Midbrain (tissue), 1 donor: ENCODE measurements around the gene SLC22A23.

Source experiments
- DNase-seq: peaks from one replicate; lab custom pipeline; 2025; lab: John Stamatoyannopoulos, UW

SLC22A23 gene

DNA sequence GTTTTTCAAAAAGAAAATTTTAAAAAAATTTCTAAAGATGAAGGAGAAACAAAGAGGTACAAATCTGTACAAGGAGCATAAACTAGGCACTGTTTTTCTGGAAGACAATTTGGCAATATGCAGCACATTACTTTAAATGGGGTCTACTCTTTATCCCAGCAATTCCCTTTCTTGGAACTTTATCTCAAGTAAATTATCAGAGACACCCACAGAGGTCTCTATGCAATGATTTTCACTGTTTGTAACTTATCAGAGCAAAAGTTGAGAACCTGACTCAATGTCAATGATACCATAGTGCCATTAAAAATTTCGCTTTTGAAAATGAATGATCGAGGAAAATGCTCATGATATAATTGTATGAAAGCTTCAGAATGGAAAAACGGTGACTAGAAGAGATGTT lies 35.7 kb downstream of the SLC22A23 start:
- no peak for DNase-seq

DNA sequence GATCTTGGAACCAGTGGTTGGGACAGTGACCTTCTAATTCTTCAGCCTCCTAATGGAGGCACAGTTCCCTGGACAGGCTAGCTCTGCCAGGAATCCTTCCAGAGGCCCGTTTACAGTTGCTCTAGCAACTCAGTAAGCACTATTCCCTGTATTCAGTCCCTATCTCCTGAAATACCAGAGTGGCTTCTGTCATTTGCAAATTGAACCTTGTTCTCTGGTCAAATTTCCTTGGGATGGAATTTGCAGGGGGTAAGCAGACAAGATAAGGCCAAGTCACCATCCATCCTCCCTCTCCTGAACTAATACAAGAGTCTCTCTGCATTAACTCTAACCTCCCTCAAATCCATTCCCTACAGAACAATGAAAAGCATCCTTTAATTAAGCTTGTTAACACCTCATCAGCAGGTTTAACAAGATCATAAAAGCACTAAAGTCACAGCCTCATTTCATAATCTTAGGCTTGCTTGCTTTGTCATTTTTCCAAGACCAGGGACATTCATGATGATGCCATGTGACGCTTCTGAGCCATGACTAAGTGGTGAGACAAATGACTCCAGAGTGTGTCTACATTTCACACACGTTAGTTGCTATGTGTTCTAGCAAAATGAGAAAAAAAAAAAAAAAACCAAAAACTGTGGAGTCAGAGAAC lies 37.1 kb downstream of the SLC22A23 start:
- DNase-seq = no peak

DNA sequence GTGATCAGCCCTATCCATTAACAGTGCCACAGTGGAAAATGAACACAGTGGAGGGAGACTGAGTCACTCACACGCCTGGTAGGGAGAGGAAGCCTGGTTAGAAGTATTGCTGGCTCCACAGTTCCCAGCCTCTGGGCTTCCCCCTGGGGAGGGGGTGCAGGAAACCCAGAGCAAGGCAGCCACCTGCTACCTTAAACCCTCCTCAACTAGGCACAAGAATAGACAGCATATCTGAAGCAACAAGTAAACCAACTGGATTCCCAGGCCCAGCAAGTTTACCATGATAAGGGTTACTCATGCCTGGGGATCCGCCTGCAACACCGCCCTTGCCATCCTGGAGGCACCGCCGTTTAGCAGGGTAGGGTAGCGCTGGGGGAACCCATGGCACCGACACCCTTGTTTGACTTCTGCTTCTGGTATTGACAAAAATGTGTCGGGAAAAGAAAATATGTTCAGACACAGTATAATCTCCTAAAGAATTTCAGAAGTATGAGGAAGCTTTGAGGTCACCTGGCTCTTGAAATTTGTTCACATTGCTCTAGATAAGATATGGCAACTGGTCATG lies 38.3 kb downstream of the SLC22A23 start:
- no peak for DNase-seq

DNA sequence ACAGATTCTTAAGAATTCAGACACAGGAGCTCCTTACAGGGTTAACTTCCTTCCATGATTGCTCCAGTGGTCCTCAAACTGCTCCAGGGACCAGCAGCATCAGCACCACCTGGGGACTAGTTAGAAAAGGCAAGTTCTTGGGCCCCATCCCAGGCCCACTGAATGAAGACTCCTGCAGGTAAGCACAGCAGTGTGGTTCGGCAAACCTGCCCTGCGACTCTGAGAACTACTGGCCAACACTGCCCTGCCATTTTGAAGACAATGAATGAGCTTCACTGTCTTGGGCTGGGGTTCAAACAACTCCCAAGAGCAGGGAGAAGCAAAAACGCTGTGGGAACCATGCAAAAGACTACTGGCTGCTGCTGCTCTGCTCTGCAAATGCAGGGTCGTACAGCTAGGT lies 39.4 kb downstream of the SLC22A23 start:
- DNase-seq = no peak

DNA sequence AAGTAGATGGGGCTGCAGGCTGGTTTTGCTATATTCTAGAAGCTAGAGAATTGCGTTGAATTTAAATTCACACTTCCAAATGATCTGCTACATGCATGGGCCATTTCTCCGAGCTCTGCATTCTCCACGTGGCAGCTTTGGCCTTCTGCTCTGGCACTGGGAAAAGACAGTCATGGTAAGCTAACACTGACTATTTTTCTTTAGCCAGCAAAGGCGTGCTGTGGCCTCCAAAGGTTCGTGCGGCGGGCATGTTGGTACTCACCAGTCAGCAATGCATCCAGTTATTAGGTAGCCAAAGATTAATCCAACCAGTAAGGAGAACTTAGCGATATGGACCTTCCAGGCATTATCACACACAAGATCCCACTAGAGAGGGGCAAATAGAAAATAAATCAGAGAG lies 41.4 kb downstream of the SLC22A23 start:
- DNase-seq = no peak

DNA sequence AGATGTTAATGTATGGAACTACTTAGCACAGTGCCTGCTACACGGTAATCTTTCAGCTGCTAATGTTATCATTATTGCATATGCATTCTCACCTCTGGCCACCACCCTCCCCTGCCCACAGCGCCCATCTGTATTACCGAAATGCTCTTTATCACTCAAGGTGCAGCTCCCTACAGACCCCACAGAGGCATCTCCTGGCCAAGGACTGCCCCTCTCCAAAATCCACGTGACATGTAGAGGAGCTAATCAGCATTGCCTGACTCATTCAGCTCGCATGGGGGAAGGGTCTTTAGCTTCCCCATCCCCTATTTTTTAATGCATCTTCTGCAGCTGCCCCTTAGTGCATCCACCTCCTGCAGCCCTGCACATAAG lies 41.8 kb downstream of the SLC22A23 start:
- no peak for DNase-seq

DNA sequence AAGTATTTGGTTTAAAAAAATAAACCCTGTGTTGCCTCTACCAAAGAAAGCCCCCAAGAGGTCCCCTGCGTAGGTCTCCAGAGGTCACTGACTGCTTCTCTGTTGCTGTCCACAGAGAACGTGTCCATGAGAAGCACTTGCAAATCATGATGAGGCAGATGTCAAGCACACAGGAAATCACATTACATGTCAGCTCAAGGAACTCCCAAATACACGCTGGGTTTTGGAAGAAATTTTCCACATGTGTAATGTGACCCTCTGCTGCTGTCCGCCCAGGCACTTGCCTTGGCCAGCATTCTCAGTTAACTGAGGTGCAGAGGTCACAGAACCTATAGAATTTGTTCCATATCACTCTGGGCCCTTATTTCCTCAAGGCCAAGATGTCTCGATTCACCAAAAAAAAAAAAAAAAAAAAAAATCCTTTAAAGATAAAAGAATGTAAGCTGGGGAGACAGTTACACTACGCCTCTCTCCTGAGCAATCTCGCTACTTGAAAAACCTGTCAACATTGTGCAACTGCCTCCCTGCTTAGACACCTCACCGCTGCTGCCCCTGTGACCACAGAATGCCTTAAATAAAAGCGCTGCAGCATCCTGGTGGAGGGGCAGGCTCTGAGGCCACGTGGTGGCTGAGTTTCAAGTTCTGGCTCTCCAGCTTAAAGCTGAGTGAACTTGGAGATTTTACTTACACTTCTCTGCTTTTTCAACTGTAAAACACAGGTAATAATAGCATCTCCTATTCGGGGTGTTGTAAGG lies 42.3 kb downstream of the SLC22A23 start:
- no peak for DNase-seq

DNA sequence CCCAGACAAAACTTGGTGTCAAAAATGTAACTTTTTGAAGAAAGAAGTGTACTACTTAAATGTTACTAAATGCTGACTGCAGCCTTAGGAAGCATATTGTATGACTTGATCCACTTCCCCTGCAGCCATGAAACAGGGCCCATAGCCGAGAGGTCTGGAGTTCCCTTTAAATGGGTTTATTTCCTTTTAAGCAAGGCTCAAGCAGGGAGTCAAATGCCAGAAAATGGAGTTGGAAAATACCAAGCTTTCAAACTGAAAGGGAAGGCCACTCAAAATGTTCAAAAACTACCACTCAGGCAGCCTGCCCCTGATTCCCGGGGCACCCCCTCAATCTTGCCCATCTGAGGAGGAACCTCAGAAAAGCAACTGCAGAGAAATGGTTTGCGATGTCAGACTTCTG lies 43.3 kb downstream of the SLC22A23 start:
- no peak for DNase-seq

DNA sequence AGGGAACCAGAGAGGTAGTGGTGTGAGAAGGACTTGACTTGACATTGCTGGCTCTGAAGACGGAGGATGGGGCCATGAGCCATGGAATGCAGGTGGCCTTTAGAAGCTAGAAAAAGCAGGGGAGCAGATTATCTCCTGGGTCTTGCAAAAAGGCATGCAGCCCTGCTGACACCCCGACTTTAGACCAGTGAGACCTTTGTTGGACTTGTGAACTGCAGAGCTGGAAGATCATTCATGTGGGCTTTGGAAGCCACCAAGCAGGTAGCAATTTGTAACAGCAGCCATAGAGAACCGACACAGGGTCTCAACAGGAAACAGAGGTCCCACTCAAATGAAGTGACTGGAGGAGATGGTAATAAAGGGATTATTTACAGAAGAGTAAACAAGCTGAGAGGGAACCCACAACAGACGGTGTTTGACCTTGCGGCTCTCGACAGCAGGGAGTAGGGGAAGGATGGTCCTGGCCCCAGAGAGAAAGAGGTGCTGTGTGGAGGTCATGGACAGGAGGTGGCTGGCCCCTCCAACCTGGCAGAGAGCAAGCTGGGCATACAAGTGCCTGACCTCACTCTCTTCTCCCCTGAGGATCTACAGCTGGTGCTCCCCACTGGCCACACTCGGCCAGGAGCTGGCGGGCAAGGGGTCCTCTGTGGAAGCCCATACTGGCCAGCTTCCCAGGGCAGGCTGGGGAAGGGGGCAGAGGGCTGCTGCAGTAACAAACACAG lies 43.9 kb downstream of the SLC22A23 start:
- no peak for DNase-seq

DNA sequence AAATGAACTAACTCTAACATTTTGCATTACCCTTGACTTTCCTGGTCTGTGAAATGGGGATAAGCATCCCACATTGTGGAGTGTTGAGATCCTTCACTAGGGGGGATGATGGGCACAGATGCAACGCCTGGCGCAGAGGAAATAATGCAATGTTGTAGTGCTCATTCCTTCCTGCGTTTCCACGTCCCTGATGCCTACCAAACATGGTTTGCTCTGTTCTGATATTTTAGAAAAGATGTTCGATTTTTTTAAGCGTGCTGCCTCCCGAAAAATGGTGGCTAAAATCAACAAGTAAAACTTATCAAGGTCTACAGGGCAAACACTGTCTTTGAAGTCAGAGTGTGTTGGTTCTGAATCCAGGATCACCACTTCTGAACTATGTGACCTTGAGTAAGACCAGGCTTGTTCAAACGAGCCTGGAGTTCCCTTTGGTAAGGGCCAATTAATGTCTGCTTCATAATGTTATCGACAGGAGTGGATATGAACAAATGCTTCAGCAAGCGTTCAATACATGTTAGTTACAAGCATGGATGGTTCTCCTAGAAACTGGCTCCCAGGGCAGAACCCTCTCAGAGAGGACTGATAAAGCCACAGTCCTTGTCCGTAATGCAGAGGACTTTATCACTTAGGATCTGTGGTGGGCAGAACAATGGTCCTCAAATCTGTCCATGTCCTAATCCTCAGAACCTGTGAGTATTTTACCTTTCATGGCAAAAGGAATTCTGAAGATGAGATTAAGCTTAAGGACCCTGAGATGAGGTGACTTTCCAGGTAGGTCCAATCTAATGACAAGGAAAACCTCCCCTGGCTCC lies 44.7 kb downstream of the SLC22A23 start:
- no peak for DNase-seq

DNA sequence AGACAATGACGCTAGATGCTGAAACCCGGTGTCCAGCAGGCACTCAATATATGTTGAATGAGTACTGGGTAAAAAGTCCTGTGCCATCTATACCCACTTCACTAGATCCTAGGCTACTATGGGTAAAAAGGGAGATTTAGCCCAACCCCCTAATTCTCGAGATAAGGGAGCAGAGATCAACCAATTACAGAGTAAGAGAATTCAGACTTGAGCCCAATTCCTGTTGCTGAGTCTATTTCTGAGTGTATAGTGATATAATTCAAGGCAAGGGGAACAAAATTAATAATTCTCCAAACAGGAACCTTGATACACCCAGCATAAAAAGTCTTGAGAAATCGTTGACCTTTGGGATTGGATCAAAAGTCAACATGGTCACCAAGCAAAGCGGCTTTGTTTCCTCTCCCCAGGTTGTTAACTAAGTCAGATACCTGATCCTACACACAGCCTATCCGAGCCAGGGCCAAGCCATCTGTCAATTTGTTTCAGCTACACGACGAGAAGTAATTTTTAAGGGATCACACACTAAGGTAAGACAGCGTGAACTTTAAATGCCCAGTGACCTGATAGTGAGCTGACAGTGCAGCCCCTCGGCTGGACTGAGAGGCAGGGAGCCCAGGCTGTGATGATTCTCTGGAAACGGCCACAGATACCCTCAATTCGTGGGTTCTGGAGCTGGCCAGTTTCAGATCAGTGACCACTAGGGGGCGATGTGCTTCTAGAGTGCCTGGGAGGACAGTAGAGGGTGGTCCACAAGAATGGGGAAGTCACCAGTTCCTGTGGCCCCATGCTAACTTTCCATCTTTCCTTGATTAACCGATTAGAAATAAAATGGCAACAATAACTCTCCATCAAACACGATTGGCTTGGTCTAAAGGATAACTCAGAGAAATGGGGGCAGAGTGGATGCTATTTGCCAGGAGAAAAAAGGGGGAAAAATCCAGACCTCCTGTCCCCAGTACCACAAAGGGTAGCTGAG lies 46.2 kb downstream of the SLC22A23 start:
- DNase-seq = peak; percentile 81

DNA sequence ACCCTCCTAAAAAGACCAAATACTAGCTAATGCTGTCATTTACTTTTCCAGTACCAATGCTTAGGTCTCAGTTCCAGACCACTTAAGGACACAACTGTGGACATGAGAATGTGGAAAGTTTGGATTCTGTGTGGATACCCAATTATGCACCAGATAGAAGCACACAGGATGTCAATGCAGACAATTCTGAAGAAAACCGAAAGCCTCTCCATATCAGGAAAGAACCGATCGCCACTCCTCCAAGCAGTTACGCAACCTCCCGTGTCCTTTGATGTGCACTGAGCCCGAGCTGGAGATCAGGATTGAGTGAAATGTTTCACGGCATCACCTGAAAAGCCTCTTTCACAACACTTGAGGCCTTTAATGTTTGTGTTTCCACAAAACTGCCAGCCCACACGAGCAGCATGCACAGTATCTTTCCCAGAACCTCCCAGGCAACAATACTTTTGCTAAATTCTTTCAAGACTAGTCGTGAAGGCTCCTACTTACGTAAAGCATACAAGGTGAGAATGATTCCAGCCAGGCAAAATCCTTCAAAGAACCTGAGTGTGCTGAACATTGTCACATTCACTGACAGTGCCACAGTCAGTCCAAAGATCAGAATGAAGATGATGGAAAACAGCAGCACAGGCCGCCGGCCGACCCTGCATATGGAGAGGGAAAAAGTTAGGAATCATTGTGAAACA lies 47.0 kb downstream of the SLC22A23 start:
- no peak for DNase-seq

DNA sequence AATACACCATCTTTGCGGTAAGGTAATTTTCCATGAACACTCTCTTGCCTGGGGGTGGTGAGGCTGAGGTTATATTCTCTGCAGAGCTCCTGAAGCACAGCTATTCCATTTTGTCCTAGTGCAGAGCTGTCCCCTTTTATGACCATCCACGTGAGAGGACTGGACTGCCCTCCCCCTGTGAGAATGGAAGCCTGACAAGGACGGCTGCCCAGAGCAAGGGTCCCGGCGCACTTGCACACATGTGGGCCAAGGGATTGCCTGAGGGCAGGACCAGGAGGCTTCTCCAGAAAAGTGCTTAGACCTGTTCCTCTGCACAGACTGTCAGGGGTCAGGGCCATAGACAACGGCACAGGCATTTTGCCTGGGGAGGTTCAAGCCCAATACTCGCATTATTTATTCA lies 48.2 kb downstream of the SLC22A23 start:
- no peak for DNase-seq

DNA sequence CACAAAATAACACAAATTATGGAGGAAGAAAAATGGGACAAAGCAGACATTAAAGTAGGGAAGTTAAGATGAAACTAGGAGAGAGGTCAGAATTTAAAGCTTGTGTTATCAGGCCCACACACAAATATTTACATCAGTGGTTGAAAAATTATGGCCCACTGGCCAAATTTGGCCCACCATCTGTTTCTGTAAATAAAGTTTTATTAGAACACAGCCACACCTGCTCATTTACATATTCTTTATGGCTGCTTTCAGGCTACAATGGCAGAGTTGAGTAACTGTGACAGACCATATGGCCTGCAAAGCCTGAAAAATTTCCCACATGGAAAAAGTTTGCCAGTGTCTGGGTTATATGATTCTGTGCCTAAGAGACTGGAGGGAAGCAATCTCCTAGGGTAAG lies 49.0 kb downstream of the SLC22A23 start:
- DNase-seq = no peak

DNA sequence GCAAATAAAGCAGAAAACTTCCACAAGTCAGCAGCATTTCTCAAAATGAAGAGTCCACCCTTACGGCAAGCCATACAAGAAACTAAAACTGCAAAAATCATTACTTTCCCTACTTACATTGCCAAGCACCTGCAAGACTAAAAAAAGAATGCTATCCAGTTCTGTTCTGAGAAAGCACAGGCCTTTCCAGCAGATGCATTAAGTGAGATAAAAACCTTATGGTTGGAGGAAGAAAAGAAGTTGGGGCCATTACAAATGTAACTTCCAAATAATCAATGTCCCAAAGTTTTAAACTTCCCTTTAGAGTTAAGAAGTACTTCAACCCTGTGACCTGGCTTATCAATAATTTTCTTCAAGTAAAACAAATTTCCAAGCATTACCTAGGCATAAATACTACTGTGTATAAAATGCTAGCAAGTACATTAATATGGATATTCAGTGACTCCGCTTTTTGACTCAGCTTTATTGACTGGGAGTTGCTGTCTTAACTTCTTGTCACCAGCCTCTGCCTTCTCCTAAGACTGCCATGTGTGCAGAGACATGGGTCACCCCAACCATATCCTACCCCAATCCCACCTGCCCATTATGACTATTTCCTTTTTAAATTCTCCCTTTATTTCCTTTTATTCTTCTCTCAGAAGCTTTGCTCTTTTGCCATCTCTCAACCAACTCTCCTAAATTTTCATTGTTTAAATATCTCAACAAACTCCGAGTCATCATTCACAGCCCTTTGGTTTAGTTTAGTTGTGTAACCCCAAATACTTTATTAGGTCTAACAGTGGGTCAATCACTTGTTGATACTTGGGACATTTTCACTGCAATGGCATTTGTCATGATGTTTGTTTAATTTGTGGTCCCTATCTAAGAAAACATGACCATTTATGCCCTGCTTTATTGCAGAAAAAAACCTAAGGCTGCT lies 49.7 kb downstream of the SLC22A23 start:
- no peak for DNase-seq

DNA sequence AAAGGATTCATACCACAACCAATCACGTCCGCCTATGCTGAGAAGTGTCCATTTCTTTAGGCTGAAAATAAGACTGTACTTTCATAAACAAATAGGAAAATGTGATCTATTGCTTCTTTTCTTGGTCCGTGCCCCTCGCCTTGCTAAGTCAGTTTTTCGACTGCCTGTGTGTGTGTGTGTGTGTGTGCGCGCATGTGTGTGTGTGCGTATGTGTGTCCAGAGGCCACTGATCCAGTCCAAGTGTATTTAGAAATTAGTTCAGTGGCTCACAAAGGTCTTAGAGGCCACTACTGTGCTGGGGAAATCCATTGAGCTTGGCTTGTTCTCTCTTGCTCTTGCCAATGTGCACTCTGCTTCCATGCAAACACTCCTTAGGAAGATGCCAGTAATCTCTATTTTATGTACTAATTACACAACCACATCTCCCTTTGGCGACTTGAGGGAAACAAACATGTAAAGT lies 50.5 kb downstream of the SLC22A23 start:
- DNase-seq = no peak

DNA sequence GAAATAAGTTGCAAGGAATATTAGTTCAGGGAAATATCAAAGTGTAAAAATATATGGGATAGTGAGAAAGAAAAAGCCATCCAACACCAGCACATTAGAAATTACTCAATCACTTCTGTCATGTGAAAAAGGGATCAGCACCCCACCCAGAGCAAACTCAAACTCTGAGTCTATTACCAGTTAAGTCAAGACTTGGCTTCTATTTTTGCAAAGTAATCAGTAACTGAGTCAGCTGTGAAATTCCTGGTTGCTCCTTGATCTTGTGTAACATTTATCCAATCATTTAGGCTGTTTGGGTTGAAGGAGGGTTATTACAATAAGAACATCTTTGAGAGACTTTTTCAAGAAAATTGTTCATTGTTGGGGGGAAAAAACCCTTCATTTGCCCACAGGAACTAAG lies 51.2 kb downstream of the SLC22A23 start:
- no peak for DNase-seq

DNA sequence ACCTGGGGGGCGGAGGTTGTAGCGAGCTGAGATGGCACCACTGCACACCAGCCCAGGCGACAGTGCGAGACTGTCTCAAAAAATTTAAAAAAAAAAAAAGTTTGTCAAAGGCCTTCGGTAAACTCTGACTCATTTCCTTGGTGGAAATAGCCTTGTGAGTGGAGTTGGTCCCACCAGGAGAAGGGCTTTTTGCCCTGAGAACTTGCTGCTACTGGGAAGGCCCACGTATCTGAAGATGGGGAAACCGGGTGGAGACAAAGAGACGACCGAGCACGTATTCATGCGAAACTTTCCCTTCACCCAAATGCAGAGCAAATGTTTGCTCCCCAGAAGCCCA lies 51.7 kb downstream of the SLC22A23 start:
- no peak for DNase-seq
